NCI-H2081 treated with DMSO at 0.1 percent for 48 hours (cell line): ENCODE measurements around the gene MACROH2A1.

ENCODE experiments used
- DNase-seq: peaks from one replicate; lab custom pipeline; 2025; lab: John Stamatoyannopoulos, UW

MACROH2A1 gene

DNA sequence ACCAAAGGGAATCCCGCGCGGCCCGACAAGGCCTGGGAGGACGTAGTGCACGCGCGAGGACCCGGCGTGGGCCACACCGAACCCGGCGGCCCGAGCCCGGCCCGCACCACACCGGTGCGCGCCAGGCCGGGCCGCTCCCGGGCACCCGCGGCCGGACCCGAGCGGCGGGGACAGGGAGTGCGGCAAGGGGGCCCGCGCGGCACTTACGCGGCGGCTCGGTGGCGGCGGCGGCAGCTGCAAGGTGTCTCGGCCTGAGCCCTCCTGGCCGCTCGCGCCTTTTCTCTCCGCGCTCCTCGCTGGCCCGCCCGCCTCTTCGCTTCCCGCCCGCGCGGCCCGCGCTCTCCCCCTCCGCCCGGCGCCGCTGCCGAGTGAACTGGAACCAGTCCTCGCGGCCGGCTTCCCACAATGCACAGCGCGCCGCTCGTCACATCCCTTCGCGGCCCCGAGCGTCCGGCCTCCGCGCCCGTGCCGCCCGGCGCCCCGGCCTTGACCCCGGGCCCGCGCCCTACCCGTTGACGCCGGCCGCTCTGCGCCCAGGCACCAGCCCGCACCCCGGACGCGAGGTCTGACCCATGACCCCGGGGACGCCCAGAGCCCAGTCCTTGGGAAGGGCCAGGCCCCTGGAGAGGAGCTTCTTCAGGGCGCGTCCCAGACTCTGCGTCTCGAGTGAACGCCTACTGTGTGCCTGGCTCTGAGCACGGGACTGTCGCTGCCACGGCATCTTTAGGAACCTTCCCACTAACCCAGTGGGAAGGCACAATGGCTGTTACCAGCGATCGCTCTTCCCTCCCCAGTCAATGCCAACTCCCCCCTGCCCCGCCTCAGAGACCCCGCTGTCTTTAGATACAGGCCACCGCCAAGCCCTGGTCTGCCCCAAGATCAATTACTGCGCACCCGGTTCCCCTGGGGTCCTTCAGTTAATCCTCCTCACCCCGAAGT, at the start of gene MACROH2A1:
Gene MACROH2A1 (minus strand): TSS at position 377 of the 939 bp plus-strand sequence. CDS start 10,138 bp downstream, outside the sequence.
- DNase-seq = no peak

DNA sequence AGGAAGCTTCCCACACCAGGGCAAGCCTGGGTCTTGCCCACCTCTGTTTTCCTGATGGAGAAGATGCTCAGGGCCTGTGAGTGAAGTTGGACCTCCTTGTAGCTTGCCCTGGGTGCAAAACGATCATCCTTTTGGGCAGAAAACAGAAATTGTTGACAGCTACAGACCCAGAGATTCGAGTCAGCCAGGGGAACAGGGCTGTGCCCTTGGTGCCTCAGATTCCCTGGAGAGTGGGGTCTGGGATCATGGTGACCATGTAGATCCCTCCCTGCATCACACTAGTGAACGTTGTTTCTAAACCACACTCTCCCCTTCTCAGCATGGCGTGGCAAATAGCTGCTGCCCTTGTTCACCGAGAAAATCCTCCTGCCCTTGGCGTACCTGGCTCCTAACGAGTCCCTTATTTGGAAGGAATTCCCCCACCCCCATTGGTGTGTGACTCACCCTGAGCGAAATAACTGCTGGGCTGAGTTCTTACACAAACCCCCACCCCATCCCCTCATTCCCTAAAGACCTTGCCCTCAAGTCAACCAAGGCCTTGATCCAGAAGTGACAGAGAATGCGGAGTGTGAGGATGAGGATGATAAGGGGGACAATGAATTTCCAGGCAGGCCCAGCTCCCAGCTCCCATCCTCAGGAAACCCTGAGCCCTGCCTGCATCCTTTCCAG, 49.2 kb upstream of the MACROH2A1 start:
- no peak for DNase-seq

DNA sequence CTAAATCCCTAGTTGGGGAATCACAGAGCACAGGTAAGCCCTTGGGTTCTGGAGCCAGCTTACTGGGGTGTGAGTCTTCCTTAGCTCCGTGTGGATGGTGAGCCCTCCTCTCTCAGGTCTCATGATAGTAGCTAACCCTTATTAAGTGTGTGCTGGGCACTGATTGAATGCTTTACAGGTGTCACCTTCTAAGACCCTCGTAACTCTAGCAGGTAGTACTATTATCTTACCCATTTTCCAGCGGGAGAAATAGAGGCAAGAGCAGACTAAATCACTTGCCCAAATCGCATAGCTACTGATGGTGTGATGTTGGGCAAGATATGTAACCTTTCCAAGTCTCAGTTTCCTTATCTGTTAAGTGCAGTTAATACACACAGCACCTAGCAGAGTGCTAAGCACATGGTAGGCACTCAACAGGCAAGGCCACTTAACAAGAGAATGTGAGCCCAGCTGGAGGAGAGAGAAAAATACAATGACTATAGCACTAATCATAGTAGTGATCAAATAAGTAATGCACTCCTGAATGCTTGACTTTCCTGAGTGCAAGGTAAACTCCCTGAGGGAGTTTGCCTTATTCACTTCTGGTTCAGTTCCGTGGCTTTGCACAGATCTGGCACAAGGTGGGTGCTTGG, 48.4 kb upstream of the MACROH2A1 start, which contains the start of gene DCANP1:
Gene DCANP1 (minus strand): TSS at position 51 of the 632 bp plus-strand sequence. CDS start 240 bp downstream, outside the sequence.
- no peak for DNase-seq

DNA sequence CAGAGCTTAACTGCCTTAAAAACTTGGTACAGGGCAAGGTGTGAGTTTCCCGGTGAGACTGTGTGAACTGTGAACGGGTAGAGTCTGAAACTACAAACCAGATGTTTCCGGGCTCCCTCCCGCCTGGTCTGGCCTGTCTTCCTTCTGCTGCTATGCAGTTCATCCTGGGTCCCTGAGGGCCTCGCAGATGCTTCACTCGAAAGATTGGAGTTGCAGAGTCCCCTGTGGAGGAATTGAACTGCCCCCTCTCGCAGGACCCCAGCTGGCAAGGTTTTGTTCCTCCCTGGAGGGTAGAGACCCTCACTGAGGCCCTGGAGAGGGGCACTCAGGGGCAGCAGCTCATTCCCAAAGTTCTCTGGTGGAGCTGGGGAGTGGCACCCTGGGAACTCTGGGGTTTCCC, 47.6 kb upstream of the MACROH2A1 start:
- no peak for DNase-seq

DNA sequence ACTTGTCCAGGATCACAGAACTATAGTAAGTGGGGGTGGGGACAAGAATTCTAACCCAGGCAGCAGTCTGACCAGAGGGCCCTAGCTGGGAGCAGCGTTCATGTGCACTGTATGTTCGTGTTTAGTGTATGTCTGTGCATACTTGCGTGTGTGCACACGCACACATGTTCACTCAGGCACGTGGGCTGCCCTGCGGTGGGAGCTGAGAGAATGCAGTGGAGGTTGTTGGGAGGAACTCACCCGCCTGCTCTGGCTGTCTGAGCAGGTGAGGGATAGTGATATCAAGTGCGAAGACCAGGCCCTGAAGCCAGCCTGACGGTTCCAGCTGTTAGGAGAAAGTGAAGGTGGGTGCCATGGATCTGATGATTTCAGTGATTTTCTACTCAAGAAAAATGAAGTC, 47.2 kb upstream of the MACROH2A1 start:
- no peak for DNase-seq

DNA sequence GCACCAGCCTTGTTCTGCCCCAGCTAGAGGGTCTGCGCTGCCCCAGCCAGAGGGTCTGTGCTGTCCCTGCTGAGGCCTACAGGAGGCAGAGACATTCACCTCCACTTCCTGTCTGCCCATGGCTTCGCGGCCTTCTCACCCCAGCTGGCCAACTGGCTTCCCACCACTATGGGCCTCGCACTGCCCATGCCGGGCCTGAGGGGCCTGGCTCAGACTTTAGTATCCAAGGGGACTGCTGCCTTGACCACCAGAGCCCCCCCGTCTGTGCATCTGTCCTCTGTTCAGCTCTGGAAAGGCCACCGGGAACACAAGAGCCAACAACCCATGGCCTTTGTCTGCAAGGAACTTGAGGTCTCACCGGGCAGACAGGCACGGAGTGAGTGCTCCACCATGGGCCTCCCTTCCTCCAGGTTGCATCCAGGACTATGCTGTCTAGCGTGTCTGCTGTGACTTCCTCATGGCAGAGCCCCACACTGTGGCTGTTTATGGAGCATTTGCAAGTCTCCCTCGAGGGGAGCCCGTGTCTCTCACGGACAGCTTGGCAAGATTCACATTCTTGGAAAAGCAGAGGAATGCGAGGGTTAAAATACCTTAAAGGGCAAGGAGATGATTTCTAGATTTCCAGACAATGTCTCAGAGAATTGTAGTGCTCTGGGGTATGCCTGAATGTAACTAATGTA, 46.4 kb upstream of the MACROH2A1 start:
- DNase-seq = no peak

DNA sequence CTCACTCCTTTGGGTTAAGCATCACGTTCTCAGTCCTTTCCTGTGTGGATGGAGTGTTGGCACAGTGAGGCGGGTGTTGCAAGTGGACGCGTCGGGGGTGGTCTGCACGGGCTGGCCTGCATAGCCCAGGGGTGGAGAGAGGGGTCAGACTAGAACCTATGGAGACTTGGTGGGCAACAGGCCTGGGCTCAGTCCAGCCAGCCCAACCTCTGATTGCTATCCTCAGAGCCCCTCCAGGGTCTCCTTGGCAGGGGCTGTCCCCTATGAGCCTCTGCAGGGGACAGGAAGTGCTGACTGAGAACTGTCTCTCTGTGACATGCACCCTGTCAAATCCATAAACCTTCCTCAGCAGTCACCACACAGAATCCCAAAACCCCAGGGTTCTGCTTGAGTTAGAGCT, 45.9 kb upstream of the MACROH2A1 start:
- DNase-seq = no peak

DNA sequence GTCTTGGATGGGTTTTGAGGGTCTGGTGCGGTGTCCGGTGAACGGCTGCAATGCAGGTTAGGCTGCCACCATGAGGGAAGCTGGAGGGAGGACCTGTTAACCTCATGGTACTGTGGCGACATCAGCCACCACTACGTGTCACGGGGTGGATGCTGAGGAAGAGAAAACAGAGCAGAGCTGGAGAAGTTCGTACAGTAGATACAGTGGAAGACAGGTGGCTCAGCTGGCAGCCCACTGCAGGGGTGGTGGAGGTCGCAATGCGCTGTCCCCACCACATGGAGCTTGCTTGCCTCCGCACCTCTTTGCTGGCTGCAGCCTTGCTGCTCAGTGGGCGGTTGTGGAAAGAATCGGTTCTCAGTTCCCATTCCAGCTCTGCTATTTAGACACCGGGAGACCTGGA, 45.3 kb upstream of the MACROH2A1 start:
- DNase-seq = no peak

DNA sequence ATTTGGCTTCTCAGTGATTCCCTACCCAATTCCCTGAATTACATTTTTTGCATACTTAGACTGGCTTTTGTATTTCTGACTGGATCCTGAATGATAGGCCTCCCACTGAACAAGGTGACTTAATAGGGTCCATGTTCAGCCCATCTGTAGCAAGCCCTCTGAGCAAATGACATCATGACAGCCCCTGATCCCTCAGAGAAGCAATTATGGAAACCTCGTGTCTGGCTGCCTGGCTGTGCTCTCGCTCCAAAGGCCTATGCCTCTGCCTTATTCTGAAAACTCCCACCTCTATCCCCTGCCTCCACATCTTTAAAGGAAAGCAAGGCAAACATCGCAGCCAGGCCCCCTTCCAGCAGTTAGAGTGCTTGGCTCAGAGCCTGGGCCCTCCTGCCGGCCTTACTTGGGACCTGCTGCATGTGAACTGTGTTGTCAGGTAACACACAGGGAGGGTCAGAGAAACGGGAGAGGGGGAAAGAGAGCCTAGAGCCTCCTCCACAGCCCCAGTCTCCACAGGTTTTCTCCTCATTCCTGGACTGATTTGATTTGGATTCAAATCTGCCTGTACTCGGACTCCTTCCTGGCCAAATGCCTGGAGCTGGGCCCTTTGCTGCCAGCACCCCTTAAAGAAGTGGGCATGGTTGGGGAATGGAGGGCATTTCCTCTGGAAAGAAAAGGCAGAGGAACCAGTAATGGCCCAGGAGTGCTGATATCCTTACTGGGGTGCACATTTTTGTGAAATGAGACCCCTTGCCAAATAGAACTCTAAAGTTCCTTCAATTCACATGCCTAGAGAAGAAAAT, 44.3 kb upstream of the MACROH2A1 start:
- no peak for DNase-seq

DNA sequence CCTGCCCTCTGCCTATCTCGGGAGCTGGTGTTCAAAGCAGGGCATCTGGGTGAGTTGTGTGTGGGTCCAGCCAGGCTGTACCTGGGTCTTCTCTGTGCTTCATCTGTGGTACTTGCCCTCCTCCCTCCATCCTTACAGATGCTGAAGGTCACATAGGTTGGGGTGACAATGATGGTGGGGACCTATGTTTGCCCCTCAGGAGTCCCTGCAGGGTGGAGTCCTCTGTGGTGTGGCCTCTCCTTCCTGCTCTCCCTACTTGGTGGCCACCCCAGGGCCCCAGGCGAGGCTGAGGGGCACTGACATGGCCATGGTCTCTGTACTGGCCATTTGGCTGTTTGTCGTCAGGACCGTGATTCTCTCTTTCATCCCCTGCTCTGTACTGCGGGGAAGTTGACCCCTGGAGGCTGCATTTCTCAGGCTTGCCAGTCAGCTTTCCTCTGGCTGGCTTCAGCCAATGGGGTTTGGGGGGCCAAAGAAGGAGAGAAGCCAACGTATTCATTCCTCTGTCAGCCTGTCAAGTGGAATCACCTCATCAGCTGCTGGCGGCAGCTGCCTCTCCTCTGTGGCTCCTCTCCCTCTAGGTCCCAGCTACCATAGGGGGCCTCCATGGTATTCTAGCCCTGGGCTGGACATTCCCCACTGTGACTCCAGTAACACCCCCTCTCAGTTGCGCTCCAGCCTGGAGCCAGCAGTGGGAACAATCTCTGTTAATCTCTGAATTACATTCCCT, 43.6 kb upstream of the MACROH2A1 start:
- DNase-seq = no peak

DNA sequence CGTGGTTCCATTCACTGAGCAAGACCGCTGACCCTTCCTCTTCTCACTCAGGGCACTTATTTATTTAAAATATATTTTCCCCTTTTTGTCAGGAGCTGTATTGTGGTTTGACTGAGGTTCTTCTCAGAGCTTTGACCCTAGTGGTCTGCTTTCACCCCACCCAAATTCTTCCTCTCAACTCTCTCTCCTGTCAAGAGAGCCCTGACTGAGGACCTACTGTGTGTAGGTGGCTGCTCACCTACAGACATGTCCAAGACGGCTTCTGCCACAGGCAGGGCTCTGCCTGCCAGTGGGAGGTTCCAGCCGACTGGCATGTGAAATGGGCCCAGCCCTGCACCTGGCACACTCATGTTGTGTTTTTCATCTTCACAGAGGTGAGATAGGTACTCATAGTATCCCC, 42.9 kb upstream of the MACROH2A1 start:
- DNase-seq = no peak

DNA sequence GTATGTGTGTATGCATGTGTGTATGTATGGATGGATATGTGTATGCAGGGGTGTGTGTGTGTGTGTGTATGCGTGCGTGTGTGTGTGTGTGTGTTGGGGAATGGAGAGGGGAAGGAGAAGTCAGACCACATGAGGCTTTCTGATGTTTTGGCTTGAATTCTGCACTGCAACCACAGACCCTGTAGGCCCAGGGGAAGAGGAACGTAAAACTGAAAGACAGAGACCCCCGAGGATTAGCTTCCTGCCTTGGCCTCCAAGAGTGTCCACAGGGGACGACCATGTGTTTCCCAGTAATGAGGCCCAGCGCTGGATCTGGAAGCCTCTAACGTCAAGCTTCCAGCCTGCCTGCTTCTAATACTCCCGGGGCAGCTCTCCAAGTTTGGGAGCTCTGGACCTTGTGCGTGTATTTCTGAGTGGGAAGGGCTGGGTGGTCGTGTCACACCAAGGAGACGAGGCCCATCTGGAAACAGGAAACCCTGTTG, 42.4 kb upstream of the MACROH2A1 start:
- no peak for DNase-seq

DNA sequence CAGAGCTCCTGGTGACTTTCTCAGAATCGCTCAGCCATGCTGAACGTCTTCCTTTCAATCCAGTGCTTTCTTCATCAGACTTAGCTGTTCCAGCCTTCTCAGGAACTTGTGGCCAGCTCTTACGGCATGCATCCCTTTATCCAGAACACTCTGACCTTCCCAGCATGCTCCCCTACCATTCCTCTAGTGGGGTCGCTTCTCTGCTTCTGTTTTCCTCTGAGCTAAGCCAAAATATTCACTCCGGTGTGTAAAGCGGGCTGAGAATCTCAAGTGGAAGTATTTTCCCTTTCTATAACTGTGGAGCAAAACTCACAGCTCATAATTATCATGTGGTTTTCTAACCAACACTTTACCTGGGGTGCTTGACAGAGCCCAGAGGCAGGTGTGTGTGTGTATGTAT, 41.9 kb upstream of the MACROH2A1 start:
- no peak for DNase-seq

DNA sequence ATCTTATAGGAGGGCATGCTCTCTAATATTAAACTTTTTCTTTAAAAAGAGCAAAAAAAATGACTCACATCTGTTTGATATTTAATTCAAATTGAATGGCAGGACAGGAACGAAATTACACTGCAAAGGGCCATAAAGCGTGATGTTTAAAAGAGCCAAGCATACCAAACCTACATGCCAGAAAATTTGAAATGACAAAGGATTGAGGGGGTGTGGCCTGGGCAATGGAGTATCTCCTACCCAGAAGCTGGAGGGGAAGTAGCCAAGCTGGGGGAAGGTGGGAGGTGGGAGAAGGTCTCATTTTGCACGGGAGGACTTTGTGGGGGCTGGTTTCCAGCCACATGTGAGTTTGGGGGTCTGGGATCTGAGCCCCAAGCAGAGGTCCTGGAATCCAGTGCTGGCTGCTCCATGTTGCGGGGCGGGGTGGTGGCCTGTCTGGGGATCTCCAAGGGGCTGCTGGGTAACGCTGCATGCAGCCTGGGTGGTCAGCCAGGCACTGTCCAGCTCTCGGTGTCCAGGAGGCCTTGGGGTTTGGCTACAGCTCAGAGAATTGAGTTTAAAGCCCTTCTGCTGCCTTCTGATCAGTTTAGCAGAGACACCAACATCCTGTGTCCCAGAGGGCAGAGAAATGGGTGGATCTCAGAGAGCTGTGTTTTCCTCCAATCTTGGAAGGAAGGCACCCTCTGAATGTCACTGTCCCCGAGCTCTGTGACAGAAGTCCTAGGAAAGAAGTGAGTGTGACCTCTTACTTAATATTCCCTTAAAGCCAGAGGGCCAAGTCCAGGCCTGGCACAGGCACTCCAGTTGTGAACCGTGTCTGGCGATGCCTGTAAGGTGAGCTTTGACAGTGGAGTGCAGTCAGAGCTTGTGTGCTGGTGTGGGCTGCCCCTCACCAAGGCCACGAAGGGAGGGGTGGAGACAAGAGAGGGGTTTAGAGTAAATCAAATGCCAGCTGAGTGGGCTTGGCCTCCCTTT, 40.5 kb upstream of the MACROH2A1 start:
- no peak for DNase-seq

DNA sequence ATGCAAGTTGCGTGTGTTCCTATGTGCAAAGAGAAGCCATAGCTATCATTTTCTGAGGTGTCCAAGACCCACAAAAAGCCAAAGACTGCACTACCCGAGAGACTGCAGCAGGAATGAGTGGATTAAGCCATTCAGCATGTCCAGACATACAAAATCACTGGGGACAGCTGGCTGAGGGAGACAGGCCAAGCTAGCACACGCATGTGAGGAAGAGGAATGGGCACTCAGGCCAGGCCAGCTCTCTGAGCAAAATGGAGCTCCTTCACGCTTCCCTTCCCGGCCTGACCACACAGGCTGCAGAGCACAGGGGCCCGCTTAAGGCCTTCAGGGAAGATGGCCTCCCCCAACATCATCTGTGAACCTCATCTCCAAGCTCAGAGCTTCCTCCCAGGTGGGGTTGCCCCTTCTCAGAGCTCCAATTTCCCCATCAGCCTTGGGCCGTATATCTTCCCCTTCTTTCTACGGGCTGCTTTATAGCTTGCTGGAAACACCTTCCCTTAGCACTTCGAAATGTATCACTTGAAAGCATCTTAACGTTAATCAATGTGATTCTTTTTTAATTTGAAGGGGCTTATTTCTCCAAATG, 39.7 kb upstream of the MACROH2A1 start:
- no peak for DNase-seq

DNA sequence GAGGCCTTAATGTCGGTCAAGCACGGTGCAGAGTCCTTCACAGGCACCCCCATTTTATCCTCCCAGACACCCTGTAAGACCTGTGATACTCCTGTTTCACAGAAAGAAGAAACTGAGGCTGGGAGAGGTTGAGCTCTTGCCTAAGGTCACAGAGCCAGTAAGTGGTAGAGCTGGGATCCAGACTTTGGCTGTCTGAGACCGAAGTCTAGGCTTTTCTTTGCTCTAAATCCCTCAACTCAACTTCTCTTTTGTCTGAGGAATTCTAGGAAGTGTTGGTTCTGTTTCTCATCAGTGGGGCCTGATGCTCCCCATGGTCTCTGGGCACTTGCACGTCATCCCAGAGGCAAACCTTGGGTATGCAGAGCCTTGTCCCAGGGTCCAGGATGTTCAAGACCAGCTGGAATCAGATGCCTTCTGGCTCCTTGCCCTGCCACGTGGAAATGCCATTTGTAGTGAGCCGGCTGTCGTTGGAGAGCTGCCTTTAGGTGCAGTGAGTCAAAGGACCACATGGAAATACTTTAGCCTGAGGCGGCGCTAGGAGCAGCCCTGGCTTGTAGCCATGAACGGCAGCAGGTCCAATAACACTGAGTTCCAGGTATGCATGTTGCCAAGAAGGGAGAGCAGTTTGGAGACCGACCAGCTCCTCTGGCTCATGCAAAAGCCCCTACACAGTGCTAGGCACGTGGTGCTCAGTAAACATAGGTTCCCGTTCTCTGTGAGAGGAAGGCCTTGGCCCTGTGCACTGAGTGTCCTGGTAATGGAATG, 38.9 kb upstream of the MACROH2A1 start:
- no peak for DNase-seq

DNA sequence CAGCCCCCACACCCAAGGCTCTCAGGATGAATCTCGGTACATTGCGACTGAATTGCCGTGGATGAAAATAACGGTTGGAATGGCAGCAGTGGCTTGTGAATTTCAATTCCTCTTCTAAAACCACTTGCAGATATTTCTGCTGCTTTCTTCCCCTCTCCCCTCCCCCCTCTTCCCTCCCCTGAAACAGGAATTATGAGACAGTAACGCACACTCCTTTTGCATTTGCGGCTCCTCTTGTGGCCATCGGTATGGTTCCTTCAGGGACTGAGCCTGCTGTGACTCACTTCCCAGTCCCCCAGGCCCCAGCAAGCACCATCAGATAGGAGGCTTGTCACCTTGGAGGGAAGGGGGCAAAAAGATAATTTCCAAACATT, 38.4 kb upstream of the MACROH2A1 start:
- DNase-seq = no peak

DNA sequence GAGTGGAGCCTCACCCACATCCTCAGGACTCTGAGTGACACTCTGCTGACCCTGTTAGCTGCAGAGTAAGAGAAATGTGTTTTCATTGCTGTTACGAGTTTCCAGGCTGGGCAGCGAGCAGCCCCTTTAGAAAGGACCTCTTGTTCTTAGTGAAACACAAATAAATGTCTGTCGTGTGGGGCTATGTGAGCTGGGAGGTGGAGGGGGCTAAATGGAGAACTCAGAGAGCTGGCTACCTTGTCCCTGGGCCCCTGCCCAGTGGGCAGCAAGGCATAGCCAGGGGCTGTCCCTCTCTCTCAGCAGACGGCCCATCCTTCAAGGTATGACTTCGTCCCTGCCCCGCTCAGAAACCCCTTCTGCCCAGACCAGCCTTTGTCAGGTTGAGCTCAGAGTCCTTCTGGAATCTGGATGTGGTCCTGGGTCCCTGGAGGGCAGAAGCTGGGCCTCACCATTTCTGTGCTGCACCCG, 38.0 kb upstream of the MACROH2A1 start:
- no peak for DNase-seq
